Mesothelial cell of epicardium (in vitro differentiated cells): ENCODE data around the gene COL6A6. TPM values are rescaled to one million over a fixed set of nuclear protein-coding genes. Genes with fewer than 3 reads are reported as not detected.

Source experiments
- DNase-seq, 2 experiments: peaks; one replicate each; pipeline ENCODE4 v3.0.0; 2021; ENCODE audit warnings: low spot score in 2 of 2; ENCODE audit not compliant: unreplicated experiment in 2 of 2
- H3K27ac Mint-ChIP-seq: 2 replicates; pipeline ENCODE4 v1.8.0; 2021; ENCODE audit warnings: mixed read lengths
- H3K27me3 Mint-ChIP-seq: 2 replicates; pipeline ENCODE4 v1.8.0; 2021; ENCODE audit warnings: low read depth, mixed read lengths
- H3K36me3 Mint-ChIP-seq: 2 replicates; pipeline ENCODE4 v1.8.0; 2021; ENCODE audit warnings: mixed read lengths
- H3K4me1 Mint-ChIP-seq: 2 replicates; pipeline ENCODE4 v1.8.0; 2021; ENCODE audit warnings: mixed read lengths
- H3K4me3 Mint-ChIP-seq: 2 replicates; pipeline ENCODE4 v1.8.0; 2021; ENCODE audit warnings: mild to moderate bottlenecking, moderate library complexity, mixed read lengths
- H3K9me3 Mint-ChIP-seq: 2 replicates; pipeline ENCODE4 v1.8.0; 2021; ENCODE audit warnings: mixed read lengths
- total RNA-seq: library from RNA; stranded (reverse); gene quantifications from 3 replicates; pipeline ENCODE4 v1.2.1, GENCODE V29; 2021
- TF ChIP-seq, protein P1 (sequence below): fragments of 200-600 bp; sonication (generic); IDR thresholded peaks from one replicate; pipeline ENCODE4 v1.5.0; 2021; ENCODE audit warnings: antibody characterized with exemption; ENCODE audit not compliant: unreplicated experiment

Gene COL6A6
- total RNA-seq, 1 donor from 2014 or later, result 13.3 TPM

- Mint-ChIP-seq H3K27ac (peak overlapping the region; percentile 59), H3K27me3 (no peaks in the 10 kb centered on the region), H3K4me1 (peaks cover 42% of the 10 kb centered on the region), H3K9me3 (no peaks in the 10 kb centered on the region), H3K36me3 (no peaks in the 10 kb centered on the region), H3K4me3 (no peak overlapping the region)
- TF ChIP-seq, protein P1, sequence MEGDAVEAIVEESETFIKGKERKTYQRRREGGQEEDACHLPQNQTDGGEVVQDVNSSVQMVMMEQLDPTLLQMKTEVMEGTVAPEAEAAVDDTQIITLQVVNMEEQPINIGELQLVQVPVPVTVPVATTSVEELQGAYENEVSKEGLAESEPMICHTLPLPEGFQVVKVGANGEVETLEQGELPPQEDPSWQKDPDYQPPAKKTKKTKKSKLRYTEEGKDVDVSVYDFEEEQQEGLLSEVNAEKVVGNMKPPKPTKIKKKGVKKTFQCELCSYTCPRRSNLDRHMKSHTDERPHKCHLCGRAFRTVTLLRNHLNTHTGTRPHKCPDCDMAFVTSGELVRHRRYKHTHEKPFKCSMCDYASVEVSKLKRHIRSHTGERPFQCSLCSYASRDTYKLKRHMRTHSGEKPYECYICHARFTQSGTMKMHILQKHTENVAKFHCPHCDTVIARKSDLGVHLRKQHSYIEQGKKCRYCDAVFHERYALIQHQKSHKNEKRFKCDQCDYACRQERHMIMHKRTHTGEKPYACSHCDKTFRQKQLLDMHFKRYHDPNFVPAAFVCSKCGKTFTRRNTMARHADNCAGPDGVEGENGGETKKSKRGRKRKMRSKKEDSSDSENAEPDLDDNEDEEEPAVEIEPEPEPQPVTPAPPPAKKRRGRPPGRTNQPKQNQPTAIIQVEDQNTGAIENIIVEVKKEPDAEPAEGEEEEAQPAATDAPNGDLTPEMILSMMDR, result no peak
- DNase-seq, result no peak
These were observed 28.7 kb upstream of the COL6A6 start for GRCh38 chr3:130488288-130488687.

DNA sequence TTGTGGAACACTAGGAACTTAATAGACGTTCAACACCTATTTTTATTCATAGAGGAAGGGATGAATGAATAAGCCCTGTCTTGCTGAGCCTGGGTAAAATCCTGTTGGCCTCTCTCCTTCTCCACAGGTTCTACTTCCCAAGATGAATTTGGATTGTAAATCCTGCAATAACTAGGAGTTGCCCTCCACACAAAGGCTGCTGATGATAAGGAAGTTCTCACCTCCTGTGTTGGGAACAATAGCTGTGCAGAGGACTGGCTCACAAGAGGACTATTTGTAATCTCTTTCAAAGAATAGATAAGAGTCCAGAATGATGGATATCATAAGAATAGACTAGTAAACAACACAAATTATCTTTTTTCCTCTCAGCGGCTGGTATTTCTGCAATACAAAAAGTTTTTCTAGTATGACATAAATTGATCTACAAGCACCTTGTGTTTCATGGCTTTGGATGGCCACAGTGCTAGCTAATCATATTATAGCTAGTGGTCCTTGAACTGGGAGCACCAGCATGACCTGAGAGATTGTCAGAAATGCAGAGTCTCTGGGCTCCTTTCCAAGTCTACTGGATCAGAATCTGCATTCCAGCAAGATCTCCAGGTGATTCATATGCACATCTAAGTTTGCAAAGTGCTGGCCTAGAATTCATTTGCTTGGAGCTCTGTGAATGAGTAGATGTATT, 28.1 kb upstream of the COL6A6 start:
- H3K27ac Mint-ChIP-seq, result peak overlapping the region; percentile 86
- peaks cover 42% of the 10 kb centered on the region for H3K4me1 Mint-ChIP-seq
- no peak for DNase-seq
- no peaks in the 10 kb centered on the region for H3K36me3 Mint-ChIP-seq
- TF ChIP-seq, protein P1, result no peak
- no peaks in the 10 kb centered on the region for H3K9me3 Mint-ChIP-seq
- no peaks in the 10 kb centered on the region for H3K27me3 Mint-ChIP-seq
- no peak overlapping the region for H3K4me3 Mint-ChIP-seq

DNA sequence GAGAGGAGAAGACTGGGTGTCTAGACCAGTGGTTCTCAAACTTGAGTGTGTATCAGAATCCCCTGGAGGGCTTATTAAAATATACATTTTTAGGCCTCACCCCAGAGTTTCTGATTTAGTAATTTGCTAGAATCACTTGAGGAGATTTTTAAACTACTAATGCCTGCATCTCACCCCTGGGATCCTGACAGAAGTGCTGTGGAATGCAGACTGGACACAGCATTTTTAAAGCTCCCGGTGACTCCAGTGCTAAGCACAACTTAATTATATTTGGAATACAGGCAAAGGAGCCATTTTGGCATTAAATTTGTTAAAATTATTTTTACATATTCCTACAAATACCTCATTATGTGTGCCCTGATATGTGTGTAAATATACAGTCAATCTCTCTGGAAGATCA, 26.7 kb upstream of the COL6A6 start:
- no peaks in the 10 kb centered on the region for H3K27me3 Mint-ChIP-seq
- peaks cover 42% of the 10 kb centered on the region for H3K4me1 Mint-ChIP-seq
- no peak overlapping the region for H3K4me3 Mint-ChIP-seq
- no peaks in the 10 kb centered on the region for H3K9me3 Mint-ChIP-seq
- DNase-seq, result no peak
- TF ChIP-seq, protein P1, result no peak
- H3K27ac Mint-ChIP-seq, result peak overlapping the region; percentile 86
- no peaks in the 10 kb centered on the region for H3K36me3 Mint-ChIP-seq

GRCh38 chr3:130491431-130491830, 25.5 kb upstream of the COL6A6 start:
- Mint-ChIP-seq H3K9me3 (no peaks in the 10 kb centered on the region), H3K27ac (peak overlapping the region; percentile 86), H3K4me1 (peaks cover 42% of the 10 kb centered on the region), H3K4me3 (no peak overlapping the region), H3K27me3 (no peaks in the 10 kb centered on the region), H3K36me3 (no peaks in the 10 kb centered on the region)
- peak in 1 of 2 experiments; percentile 43 for DNase-seq
- TF ChIP-seq, protein P1, result no peak

GRCh38 chr3:130504701-130505100, 12.3 kb upstream of the COL6A6 start:
- Mint-ChIP-seq H3K36me3 (no peaks in the 10 kb centered on the region), H3K27ac (no peak overlapping the region), H3K4me3 (no peak overlapping the region), H3K4me1 (peaks cover 10% of the 10 kb centered on the region), H3K9me3 (no peaks in the 10 kb centered on the region), H3K27me3 (peaks cover 7% of the 10 kb centered on the region)
- TF ChIP-seq, protein P1, result no peak
- no peak for DNase-seq

DNA sequence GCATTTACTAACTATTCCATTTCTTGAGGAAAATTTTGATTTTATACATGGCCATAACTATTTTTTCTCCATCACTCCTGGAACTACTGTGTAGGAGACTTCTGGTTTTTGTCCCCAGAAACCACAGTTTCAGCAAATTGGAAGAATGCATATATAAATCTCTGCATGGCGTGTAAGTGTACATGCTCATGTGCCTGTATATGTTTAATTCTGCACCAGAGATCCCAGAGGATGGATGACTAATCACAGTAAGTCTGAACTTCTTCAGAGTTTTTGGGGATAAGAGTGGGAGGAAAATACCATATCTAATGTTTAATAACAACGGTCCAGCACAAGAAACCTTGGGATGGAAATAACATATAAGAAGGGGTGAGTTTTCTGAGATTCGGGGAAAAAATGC, 10.9 kb upstream of the COL6A6 start:
- peaks cover 10% of the 10 kb centered on the region for H3K4me1 Mint-ChIP-seq
- TF ChIP-seq, protein P1, result no peak
- H3K36me3 Mint-ChIP-seq, result no peaks in the 10 kb centered on the region
- no peaks in the 10 kb centered on the region for H3K9me3 Mint-ChIP-seq
- no peak overlapping the region for H3K27ac Mint-ChIP-seq
- no peak for DNase-seq
- H3K27me3 Mint-ChIP-seq, result peaks cover 10% of the 10 kb centered on the region
- no peak overlapping the region for H3K4me3 Mint-ChIP-seq
